Thymus (tissue), 11 donors: ENCODE results near the gene DDX51. TPM values are rescaled to one million over a fixed set of nuclear protein-coding genes. Genes with fewer than 3 reads are reported as not detected.

Experiments used
- DNase-seq, 9 donors: peaks; one replicate each; pipeline ENCODE4 v3.0.0-alpha.2; 2013; ENCODE audit warnings: low spot score in 9 of 9, low read depth in 6 of 9, missing footprints in 1 of 9
- H3K27ac ChIP-seq, 2 donors: one replicate each; pipeline ENCODE4 v1.5.1; 2013; ENCODE audit warnings: control low read depth in 1 of 2, low read depth in 1 of 2, low read length in 1 of 2, mild to moderate bottlenecking in 1 of 2, moderate library complexity in 1 of 2
- H3K27me3 ChIP-seq, 2 donors: one replicate each; pipeline ENCODE4 v1.5.1; 2013; ENCODE audit warnings: low read length in 1 of 2; ENCODE audit not compliant: control insufficient read depth in 2 of 2, insufficient read depth in 1 of 2
- H3K36me3 ChIP-seq, 2 donors: one replicate each; pipeline ENCODE4 v1.5.1; 2013; ENCODE audit warnings: low read length in 1 of 2, mild to moderate bottlenecking in 1 of 2, moderate library complexity in 1 of 2; ENCODE audit not compliant: control insufficient read depth in 2 of 2, insufficient read depth in 2 of 2
- H3K4me1 ChIP-seq, 2 donors: one replicate each; pipeline ENCODE4 v1.5.1; 2013; ENCODE audit warnings: low read length in 2 of 2; ENCODE audit not compliant: control insufficient read depth in 2 of 2, insufficient read depth in 2 of 2
- H3K4me3 ChIP-seq, 2 donors: one replicate each; pipeline ENCODE4 v1.5.1; 2013; ENCODE audit warnings: low read length in 2 of 2, control low read depth in 1 of 2, mild to moderate bottlenecking in 1 of 2
- H3K9me3 ChIP-seq, 2 donors: one replicate each; pipeline ENCODE4 v1.5.1; 2013; ENCODE audit warnings: low read length in 1 of 2, mild to moderate bottlenecking in 1 of 2; ENCODE audit not compliant: control insufficient read depth in 2 of 2, insufficient read depth in 1 of 2
- WGBS: extraction: QIAGEN DNeasy Blood & Tissue Kit; methylation state at CpG from one replicate; pipeline ENCODE4 v1.1.7; 2013; 5-methylcytosine and 5-hydroxymethylcytosine counted together
- polyA plus RNA-seq: library from polyadenylated mRNA; stranded (reverse); fragments of 200-250 nt; gene quantifications from one replicate; pipeline ENCODE4 v1.2.3, GENCODE V29; 2013
- total RNA-seq: library from RNA; stranded (reverse); fragments of 120-200 nt; gene quantifications from one replicate; pipeline ENCODE4 v1.2.4, GENCODE V29; 2013
- donor health status: healthy.

The DDX51 gene
- total and polyA plus RNA-seq, 2 donors: 6.2 to 35.3 TPM

DNA sequence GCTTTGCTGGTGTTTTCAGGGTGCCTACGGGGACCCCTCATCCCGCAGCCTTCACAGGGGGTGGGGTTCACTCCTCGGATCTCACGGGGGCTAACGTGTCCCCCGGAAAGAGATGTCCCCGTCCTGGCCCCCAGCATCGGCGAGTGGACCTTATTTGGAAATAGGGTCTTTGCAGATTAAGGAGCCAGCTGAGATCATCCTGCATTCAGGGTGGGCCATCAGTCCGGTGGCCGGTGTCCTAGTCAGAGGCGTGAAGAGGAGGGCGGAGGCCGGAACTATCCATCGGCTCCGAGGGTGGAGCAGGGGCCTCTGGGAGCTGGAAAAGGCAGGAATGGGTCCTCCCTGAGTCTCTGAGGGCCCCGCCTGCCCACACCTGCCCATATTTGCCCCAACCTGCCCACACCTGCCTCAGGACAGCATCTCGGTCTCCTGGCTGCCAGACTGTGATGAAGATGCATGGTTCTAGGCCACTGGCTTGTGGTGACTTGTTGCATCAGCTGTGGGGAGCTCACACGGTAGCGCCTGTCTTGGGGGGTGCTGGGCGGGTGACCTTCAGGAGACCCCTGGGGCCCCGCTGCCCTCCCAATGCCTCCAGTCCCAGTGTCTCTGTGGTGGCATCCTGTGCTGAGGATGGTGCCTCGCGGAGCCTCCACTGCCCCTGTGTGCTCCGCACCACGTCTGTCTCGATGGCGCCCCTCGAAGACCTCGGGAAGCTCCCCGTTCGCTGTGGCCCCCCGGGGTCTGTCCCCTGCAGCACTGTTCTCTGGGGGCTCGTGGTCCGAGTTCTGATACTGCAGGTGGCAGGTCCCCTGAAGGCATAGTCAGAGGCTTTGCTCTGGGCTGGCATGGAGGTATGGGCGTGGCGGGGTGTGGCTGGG lies 14.8 kb upstream of the DDX51 start:
- no peak for DNase-seq
- Histone ChIP-seq H3K9me3 (peaks cover 2 to 6% of the 10 kb centered on the region in 2 donors), H3K4me1 (peaks cover 0 to 27% of the 10 kb centered on the region in 2 donors), H3K27me3 (peaks cover 12 to 21% of the 10 kb centered on the region in 2 donors), H3K4me3 (no peak overlapping the region), H3K36me3 (peaks cover 8 to 9% of the 10 kb centered on the region in 2 donors), H3K27ac (no peak overlapping the region)
- 94% methylated on average over 37 of the region's 37 CpGs for WGBS

DNA sequence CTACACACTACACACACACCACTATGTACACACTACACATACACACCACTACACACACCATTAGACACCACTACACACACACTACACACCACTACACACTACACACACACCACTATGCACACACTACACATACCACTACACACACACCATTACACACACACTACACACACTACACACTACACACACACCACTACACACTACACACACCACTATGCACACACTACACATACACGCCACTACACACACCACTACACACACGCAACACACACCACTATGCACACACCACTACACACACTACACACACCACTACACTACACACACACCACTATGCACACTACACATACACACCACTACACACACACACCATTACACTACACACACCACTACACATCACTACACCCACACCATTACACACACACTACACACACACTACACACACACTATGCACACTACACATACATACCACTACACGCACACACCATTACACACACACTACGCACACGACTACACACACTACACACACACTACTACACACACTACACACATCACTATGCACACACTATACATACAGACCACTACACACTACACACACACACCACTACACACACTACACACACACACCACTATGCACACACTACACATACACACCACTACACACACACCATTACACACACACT lies 13.8 kb upstream of the DDX51 start:
- Histone ChIP-seq H3K4me1 (peaks cover 0 to 20% of the 10 kb centered on the region in 2 donors), H3K27me3 (peaks cover 4 to 10% of the 10 kb centered on the region in 2 donors), H3K4me3 (no peak overlapping the region), H3K9me3 (peaks cover 2 to 6% of the 10 kb centered on the region in 2 donors), H3K27ac (no peak overlapping the region), H3K36me3 (peaks cover 8 to 9% of the 10 kb centered on the region in 2 donors)
- DNase-seq: no peak
- 98% methylated on average over 5 of the region's 5 CpGs for WGBS

DNA sequence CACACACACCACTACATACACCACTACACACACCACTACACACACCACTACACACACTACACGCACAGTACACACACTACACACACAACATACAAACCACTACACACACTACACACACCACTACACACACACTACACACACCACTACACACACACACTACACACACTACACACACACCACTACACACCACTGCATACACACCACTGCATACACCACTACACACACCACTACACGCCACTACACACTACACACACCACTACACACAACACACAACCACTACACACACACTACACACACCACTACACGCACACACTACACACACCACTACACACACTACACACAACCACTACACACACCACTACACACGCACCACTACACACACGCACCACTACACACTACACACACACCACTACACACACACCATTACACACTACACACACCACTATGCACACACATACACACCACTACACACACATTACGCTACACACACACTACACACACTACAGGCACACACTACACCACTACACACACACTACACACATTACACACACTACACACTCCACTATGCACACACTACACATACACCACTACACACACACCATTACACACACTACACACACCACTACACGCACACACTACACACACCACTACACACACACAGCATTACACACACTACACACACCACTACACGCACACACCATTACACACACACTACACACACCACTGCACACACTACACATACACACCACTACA lies 12.6 kb upstream of the DDX51 start:
- peaks cover 0 to 11% of the 10 kb centered on the region in 2 donors for H3K4me1 ChIP-seq
- no peak overlapping the region for H3K27ac ChIP-seq
- 86% methylated on average over 8 of the region's 8 CpGs for WGBS
- no peaks in the 10 kb centered on the region for H3K27me3 ChIP-seq
- no peak overlapping the region for H3K4me3 ChIP-seq
- no peak for DNase-seq
- H3K36me3 ChIP-seq: peaks cover 16 to 18% of the 10 kb centered on the region in 2 donors
- H3K9me3 ChIP-seq: peaks cover 2 to 6% of the 10 kb centered on the region in 2 donors

DNA sequence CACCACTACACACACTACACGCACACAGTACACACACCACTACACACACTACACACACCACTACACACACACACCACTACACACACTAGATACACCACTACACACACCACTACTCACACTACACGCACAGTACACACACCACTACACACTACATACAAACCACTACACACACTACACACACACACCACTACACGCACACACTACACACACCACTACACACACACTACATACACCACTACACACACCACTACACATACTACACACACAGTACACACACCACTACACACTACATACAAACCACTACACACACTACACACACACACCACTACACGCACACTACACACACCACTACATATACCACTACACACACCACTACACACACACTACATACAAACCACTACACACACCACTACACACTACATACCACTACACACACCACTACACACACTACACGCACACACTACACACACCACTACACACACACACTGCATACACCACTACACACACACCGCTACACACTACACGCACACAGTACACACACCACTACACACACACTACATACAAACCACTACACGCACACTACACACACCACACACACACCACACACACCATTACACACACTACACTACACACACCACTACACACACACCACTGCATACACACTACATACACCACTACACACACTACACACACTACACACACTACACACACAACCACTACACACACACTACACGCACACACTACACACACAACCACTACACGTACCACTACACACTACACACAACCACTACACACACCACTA lies 11.9 kb upstream of the DDX51 start:
- H3K4me3 ChIP-seq: no peak overlapping the region

DNA sequence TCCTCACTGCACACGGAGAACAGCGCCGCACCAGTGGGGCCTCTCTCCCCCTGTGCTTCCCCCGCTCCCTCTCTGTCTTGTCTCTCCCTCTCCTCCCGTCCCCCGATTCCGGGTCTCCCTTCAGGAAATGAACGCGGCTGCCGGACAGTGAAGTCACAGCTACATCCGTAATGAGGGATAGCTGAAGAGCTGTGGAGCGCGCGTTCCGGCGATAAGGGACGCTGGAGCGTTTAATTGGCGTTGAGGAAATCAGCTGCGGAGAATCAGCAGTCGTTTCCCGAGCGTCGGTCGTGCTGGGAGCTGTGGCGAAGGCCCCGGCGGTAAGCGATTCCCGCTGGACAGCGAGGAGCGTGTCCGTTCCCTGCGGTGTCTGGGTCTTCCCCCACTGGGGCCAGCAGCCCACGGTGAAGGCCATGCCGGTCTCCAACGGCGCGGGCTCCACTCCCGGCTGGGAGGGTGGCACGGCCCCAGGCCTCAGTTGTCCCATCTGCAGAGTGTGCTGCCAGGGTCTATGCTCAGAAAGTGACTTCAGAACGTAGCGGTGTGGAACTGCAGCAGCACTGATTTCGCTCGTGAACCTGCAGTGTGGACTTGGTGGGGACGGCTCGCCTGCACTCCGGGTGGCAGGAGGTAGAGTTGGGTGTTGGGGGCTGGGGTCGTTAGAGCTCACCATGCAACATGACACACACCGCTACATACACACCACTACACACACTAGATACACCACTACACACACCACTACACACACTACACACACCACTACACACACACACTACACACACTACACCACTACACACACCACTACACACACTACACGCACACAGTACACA lies 11.0 kb upstream of the DDX51 start:
- Histone ChIP-seq H3K27me3 (no peaks in the 10 kb centered on the region), H3K4me1 (peaks cover 0 to 11% of the 10 kb centered on the region in 2 donors), H3K27ac (no peak overlapping the region), H3K4me3 (no peak overlapping the region), H3K36me3 (peaks cover 27 to 30% of the 10 kb centered on the region in 2 donors), H3K9me3 (peaks cover 2 to 6% of the 10 kb centered on the region in 2 donors)
- 92% methylated on average over 51 of the region's 51 CpGs for WGBS
- no peak for DNase-seq

More for the DNA sequence above, 11.9 kb upstream of the DDX51 start:
- peaks cover 24 to 26% of the 10 kb centered on the region in 2 donors for H3K36me3 ChIP-seq
- no peak for DNase-seq
- H3K27me3 ChIP-seq: no peaks in the 10 kb centered on the region
- H3K27ac ChIP-seq: no peak overlapping the region
- 96% methylated on average over 10 of the region's 10 CpGs for WGBS
- H3K9me3 ChIP-seq: peaks cover 2 to 6% of the 10 kb centered on the region in 2 donors
- peaks cover 0 to 11% of the 10 kb centered on the region in 2 donors for H3K4me1 ChIP-seq

DNA sequence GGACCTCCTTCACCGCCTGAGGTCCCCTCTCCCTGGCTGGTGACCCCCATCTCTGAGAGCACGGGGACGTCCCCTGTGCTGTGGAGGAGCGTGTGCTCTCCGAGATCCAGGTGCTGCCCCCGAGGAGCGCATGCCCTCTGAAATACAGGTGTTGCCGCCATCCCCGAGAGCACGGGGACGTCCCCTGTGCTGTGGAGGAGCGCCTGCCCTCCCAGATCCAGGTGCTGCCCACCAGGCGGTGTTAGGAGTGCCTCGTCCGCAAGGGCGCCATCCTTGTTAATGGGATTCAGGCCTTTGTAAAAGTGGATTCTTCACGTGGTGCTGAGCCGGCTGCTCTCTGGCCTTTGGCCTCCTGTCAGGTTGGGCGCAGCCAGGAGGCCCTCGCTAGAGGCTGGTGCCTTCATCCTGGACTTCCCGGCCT lies 10.2 kb upstream of the DDX51 start:
- peaks cover 2 to 6% of the 10 kb centered on the region in 2 donors for H3K9me3 ChIP-seq
- WGBS: 80% methylated on average over 21 of the region's 21 CpGs
- no peak overlapping the region for H3K4me3 ChIP-seq
- H3K4me1 ChIP-seq: peaks cover 0 to 11% of the 10 kb centered on the region in 2 donors
- DNase-seq: no peak
- no peaks in the 10 kb centered on the region for H3K27me3 ChIP-seq
- peaks cover 27 to 30% of the 10 kb centered on the region in 2 donors for H3K36me3 ChIP-seq
- no peak overlapping the region for H3K27ac ChIP-seq

DNA sequence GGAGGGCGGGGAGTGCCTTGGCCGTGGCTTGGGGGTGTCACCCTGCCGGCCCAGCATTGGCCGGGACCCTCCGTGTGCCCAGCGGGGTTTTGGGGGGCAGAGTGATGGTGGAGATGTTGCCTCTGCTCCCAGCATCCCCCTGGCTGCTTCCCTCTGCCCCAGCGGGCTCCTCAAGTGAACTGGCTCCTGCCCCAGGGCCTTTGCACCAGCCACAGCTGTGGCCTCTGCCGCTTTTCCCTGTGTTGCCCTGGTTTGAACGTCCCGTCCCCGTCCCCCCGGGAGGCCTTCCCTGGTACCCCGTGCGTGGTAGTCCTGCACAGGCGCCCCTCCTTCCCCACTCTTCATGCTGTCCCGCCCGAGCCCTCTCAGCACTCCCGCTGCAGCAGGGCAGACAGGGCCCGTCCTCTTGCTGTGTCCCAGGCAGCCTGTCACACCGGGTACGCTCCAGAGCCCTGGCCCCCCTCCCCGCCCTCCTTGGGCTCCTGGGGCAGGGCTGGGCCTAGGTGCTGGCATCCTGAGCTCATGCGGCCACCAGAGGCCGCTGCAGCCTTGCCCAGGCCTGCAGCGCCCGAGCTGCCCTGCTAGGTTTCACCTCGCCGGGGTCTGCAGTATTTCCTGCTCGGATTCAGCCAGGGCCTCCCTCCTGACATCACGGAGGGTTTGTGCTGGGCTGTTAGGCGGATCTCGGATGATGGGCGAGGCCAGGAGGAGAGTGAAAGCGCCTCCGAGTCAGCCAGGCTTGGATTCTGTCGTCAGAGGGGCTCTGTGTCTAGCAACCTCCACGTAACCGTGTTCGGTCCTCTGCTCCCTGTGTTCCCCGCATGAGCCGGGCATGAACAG lies 9.6 kb upstream of the DDX51 start:
- Histone ChIP-seq H3K4me1 (peaks cover 0 to 7% of the 10 kb centered on the region in 2 donors), H3K36me3 (peaks cover 27 to 30% of the 10 kb centered on the region in 2 donors), H3K9me3 (peaks cover 2 to 6% of the 10 kb centered on the region in 2 donors), H3K27me3 (no peaks in the 10 kb centered on the region), H3K4me3 (no peak overlapping the region), H3K27ac (no peak overlapping the region)
- 52% methylated on average over 41 of the region's 41 CpGs for WGBS
- DNase-seq: peak; percentile 42 to 89 (median 65)
